ENCODE data around the gene RCAN2. TPM values are rescaled to one million over a fixed set of nuclear protein-coding genes. Genes with fewer than 3 reads are reported as not detected.
"Not testable (repeated sequence)": the region's sequence is repeated elsewhere in the genome, so short reads cannot be mapped to it uniquely, and the experiment has no call there.

The RCAN2 gene
- total RNA-seq, 2 experiments from 2014 or later: 0.57 to 0.91 TPM

DNA sequence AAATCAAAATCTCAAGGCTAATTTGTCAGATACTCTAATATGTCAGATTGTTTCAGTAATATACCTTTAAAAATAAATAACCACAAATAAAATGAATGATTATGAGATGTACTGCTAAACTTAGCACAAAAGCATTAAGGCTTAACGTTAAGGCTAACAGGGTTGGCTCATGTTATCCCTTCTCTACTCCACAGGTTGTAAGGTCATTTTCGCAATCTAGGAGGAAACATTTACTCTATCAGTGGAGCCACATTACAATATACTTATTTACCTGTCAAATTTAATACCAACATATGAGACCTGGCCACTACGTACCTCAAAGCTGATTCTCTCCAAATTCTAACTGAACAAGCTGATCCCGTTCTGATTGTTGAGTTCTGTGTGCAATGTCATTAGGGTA, 95.7 kb downstream of the RCAN2 start:
- peaks cover 21% of the 10 kb centered on the region for H3K27me3 Mint-ChIP-seq
- ChIA-PET POLR2A (no interaction called here), CTCF (no interaction called here)
- no peak for DNase-seq
- no peaks in the 10 kb centered on the region for H3K9me3 Mint-ChIP-seq (ENCODE audit: low read depth)
- H3K4me1 Mint-ChIP-seq: no peaks in the 10 kb centered on the region
- H3K4me3 Mint-ChIP-seq: no peak overlapping the region
- intact Hi-C loops (cut with DNase I, micrococcal nuclease): no loop called here
- H3K36me3 Mint-ChIP-seq (ENCODE audit: low read depth): no peaks in the 10 kb centered on the region
- no peak for ATAC-seq
- no peak overlapping the region for H3K27ac Mint-ChIP-seq

- H3K4me1 Mint-ChIP-seq: no peaks in the 10 kb centered on the region
- peaks cover 14% of the 10 kb centered on the region for H3K27me3 Mint-ChIP-seq
- no peaks in the 10 kb centered on the region for H3K36me3 Mint-ChIP-seq (ENCODE audit: low read depth)
- no peaks in the 10 kb centered on the region for H3K9me3 Mint-ChIP-seq (ENCODE audit: low read depth)
- intact Hi-C loops (cut with DNase I, micrococcal nuclease): no loop called here
- no peak overlapping the region for H3K27ac Mint-ChIP-seq
- DNase-seq (no peak), ATAC-seq (no peak)
- ChIA-PET CTCF (interaction anchor here (0.5 to 0.9 kb wide), 2 partner anchors 11 to 608 kb away, joined by 3 read pairs; no protein-coding TSS in a partner anchor), POLR2A (no interaction called here)
- no peak overlapping the region for H3K4me3 Mint-ChIP-seq
These were observed 97.3 kb downstream of the RCAN2 start for GRCh38 chr6:46393940-46394337.

GRCh38 chr6:46393161-46393939, 97.9 kb downstream of the RCAN2 start:
- peaks cover 14% of the 10 kb centered on the region for H3K27me3 Mint-ChIP-seq
- POLR2A ChIA-PET: no interaction called here
- CTCF ChIA-PET: interaction anchor here (0.5 to 0.9 kb wide), 2 partner anchors 10 to 608 kb away, joined by 3 read pairs; no protein-coding TSS in a partner anchor
- no peak overlapping the region for H3K4me3 Mint-ChIP-seq
- no peak for ATAC-seq
- intact Hi-C loops (cut with DNase I, micrococcal nuclease): no loop called here
- DNase-seq: no peak
- H3K36me3 Mint-ChIP-seq (ENCODE audit: low read depth): no peaks in the 10 kb centered on the region
- H3K9me3 Mint-ChIP-seq (ENCODE audit: low read depth): no peaks in the 10 kb centered on the region
- no peak overlapping the region for H3K27ac Mint-ChIP-seq
- no peaks in the 10 kb centered on the region for H3K4me1 Mint-ChIP-seq

DNA sequence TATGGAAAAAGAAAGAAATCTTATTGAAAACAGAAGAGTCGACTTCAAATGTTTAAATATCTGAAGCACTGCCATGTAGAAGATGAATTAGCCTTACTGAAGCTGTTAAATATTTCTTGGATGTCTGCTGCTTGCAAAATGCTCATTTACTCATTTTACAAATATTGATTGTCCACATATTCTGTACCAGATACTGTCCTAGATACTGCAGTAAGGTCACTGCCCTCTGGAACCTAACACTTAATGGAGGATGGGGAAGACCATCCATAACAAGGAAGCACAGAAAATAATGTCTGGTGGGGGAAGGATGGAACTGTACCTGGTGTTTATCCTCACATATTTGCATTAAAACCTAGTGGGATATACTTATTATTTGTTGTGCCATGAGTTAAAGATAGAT, 99.0 kb downstream of the RCAN2 start:
- Mint-ChIP-seq H3K27me3 (peaks cover 14% of the 10 kb centered on the region), H3K36me3 (ENCODE audit: low read depth) (no peaks in the 10 kb centered on the region), H3K4me3 (no peak overlapping the region), H3K4me1 (no peaks in the 10 kb centered on the region), H3K27ac (no peak overlapping the region), H3K9me3 (ENCODE audit: low read depth) (no peaks in the 10 kb centered on the region)
- DNase-seq (no peak), ATAC-seq (no peak)
- intact Hi-C loops (cut with DNase I, micrococcal nuclease): no loop called here
- ChIA-PET CTCF (no interaction called here), POLR2A (no interaction called here)

GRCh38 chr6:46390153-46390876, 100.9 kb downstream of the RCAN2 start:
- POLR2A ChIA-PET: no interaction called here
- H3K27me3 Mint-ChIP-seq: peaks cover 14% of the 10 kb centered on the region

DNA sequence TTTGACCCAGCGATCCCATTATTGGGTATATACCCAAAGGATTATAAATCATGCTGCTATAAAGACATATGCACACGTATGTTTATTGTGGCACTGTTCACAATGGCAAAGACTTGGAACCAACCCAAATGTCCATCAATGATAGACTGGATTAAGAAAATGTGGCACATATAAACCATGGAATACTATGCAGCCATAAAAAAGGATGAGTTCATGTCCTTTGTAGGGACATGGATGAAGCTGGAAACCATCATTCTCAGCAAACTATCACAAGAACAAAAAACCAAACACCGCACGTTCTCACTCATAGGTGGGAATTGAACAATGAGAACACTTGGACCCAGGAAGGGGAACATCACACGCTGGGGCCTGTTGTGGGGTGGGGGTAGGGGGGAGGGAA, 103.5 kb downstream of the RCAN2 start:
- H3K4me1 Mint-ChIP-seq; H3K9me3 Mint-ChIP-seq (ENCODE audit: low read depth); H3K36me3 Mint-ChIP-seq (ENCODE audit: low read depth); intact Hi-C loops (cut with DNase I, micrococcal nuclease); H3K4me3 Mint-ChIP-seq; POLR2A ChIA-PET; CTCF ChIA-PET; ATAC-seq; DNase-seq; H3K27ac Mint-ChIP-seq: not testable (repeated sequence)
- H3K27me3 Mint-ChIP-seq: peaks cover 20% of the 10 kb centered on the region

More at GRCh38 chr6:46390153-46390876, 100.9 kb downstream of the RCAN2 start:
- no peaks in the 10 kb centered on the region for H3K9me3 Mint-ChIP-seq (ENCODE audit: low read depth)
- H3K36me3 Mint-ChIP-seq (ENCODE audit: low read depth): no peaks in the 10 kb centered on the region
- no peak overlapping the region for H3K27ac Mint-ChIP-seq
- no peaks in the 10 kb centered on the region for H3K4me1 Mint-ChIP-seq
- CTCF ChIA-PET: interaction anchor here (0.8 kb wide), 1 partner anchor 300 kb away, joined by 3 read pairs; no protein-coding TSS in a partner anchor
- DNase-seq: no peak
- H3K4me3 Mint-ChIP-seq: no peak overlapping the region
- intact Hi-C loops (cut with DNase I, micrococcal nuclease): no loop called here
- no peak for ATAC-seq

GRCh38 chr6:46381579-46381978, 109.7 kb downstream of the RCAN2 start:
- Mint-ChIP-seq H3K27me3 (peaks cover 12% of the 10 kb centered on the region), H3K9me3 (ENCODE audit: low read depth) (no peaks in the 10 kb centered on the region), H3K36me3 (ENCODE audit: low read depth) (no peaks in the 10 kb centered on the region), H3K4me1 (no peaks in the 10 kb centered on the region), H3K4me3 (no peak overlapping the region), H3K27ac (no peak overlapping the region)
- DNase-seq: no peak
- CTCF ChIA-PET: interaction anchor here (0.7 kb wide), 3 partner anchors 18 to 43 kb away, joined by 3 read pairs; no protein-coding TSS in a partner anchor
- POLR2A ChIA-PET: no interaction called here
- intact Hi-C loops (cut with DNase I, micrococcal nuclease): no loop called here
- no peak for ATAC-seq

DNA sequence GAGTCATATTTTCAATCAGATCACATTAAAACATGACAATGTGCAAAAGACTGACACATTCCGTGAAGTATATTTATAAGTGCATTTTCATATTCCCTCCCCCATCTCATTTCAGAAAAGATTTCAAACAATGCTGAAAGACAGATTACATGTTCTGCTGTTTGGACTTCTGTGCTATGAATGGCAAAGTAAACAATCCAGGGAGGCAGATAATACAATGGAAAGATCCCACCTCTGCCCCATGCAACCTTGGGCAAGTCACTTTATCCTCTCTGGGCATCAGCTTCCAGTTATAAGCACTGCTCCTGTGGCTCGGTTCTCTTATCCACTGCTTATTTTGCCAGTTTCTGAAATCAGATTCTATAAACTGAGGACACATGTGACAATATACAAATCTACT, 110.2 kb downstream of the RCAN2 start:
- CTCF ChIA-PET: interaction anchor here (0.7 kb wide), 1 partner anchor 17 kb away, joined by 3 read pairs; no protein-coding TSS in a partner anchor
- intact Hi-C loops (cut with DNase I, micrococcal nuclease): no loop called here
- Mint-ChIP-seq H3K27ac (no peak overlapping the region), H3K9me3 (ENCODE audit: low read depth) (no peaks in the 10 kb centered on the region), H3K27me3 (peaks cover 11% of the 10 kb centered on the region), H3K36me3 (ENCODE audit: low read depth) (no peaks in the 10 kb centered on the region), H3K4me1 (no peaks in the 10 kb centered on the region), H3K4me3 (no peak overlapping the region)
- POLR2A ChIA-PET: no interaction called here
- no peak for ATAC-seq
- DNase-seq: no peak

- ChIA-PET CTCF (no interaction called here), POLR2A (no interaction called here)
- Mint-ChIP-seq H3K36me3 (ENCODE audit: low read depth) (no peaks in the 10 kb centered on the region), H3K27me3 (peaks cover 12% of the 10 kb centered on the region), H3K27ac (no peak overlapping the region), H3K9me3 (ENCODE audit: low read depth) (no peaks in the 10 kb centered on the region), H3K4me3 (no peak overlapping the region), H3K4me1 (no peaks in the 10 kb centered on the region)
- no peak for ATAC-seq
- no peak for DNase-seq
- intact Hi-C loops (cut with DNase I, micrococcal nuclease): no loop called here
These were observed 111.0 kb downstream of the RCAN2 start for GRCh38 chr6:46380152-46380807.

- Mint-ChIP-seq H3K27ac (no peak overlapping the region), H3K9me3 (ENCODE audit: low read depth) (no peaks in the 10 kb centered on the region), H3K4me1 (no peaks in the 10 kb centered on the region), H3K36me3 (ENCODE audit: low read depth) (no peaks in the 10 kb centered on the region), H3K4me3 (no peak overlapping the region), H3K27me3 (peaks cover 12% of the 10 kb centered on the region)
- ChIA-PET POLR2A (no interaction called here), CTCF (interaction anchor here (0.5 to 1.0 kb wide), 2 partner anchors 114 to 470 kb away, joined by 3 read pairs; no protein-coding TSS in a partner anchor)
- intact Hi-C loops (cut with DNase I, micrococcal nuclease): no loop called here
- ATAC-seq (no peak), DNase-seq (no peak)
These were observed 112.3 kb downstream of the RCAN2 start for GRCh38 chr6:46378882-46379416.

DNA sequence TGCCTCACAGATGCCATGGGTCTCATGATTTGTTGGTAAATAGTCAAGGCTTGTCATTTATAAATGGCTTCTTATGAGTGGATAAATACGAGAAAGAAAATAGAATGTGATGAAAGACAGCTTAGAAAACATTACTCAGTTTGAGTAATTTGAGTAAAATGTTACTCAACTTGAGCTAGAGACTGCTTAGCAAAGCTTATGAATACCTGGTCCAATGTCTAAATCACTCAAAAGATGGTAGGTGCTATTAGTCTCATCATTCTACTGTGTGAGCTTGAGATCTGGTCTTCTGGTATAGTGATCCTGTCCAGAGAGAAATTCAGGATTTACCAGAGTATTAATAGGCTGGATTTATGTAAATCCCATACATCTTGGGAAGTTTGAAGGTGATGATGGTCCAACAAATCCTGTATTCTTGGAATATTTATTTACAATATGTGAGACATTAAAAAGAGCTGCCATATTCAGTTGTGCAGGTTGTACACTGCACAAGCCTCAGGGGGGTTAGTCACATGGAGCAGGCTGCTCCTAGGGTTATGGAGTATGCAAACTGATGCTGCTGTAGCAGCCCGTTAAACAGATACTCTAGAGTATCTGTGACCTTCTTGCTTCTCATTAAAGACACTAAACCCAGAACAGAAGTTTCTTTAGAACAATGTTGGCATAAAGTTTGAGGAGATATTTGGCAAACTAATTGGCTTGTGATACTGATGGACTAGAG, 112.9 kb downstream of the RCAN2 start:
- intact Hi-C loops (cut with DNase I, micrococcal nuclease): no loop called here
- no peak for DNase-seq
- ATAC-seq: no peak
- H3K36me3 Mint-ChIP-seq (ENCODE audit: low read depth): no peaks in the 10 kb centered on the region
- H3K27me3 Mint-ChIP-seq: peaks cover 9% of the 10 kb centered on the region
- CTCF ChIA-PET: interaction anchor here (1.0 kb wide), 1 partner anchor 113 kb away, joined by 3 read pairs; no protein-coding TSS in a partner anchor
- POLR2A ChIA-PET: no interaction called here
- no peaks in the 10 kb centered on the region for H3K9me3 Mint-ChIP-seq (ENCODE audit: low read depth)
- no peak overlapping the region for H3K27ac Mint-ChIP-seq
- no peaks in the 10 kb centered on the region for H3K4me1 Mint-ChIP-seq
- H3K4me3 Mint-ChIP-seq: no peak overlapping the region
